K562 (cell line): Measurements from ENCODE around the gene SLCO2B1. TPM values are rescaled to one million over a fixed set of nuclear protein-coding genes. Genes with fewer than 3 reads are reported as not detected.
A peak's percentile ranks its signal among the peaks of the same experiment; 100 is the strongest.

Experiments
- AFF1 ChIP-seq, 2 experiments: fragments of 450-650 bp; IDR thresholded peaks; 2 replicates each; pipeline ENCODE4 v1.6.1; 2018; ENCODE audit warnings: mild to moderate bottlenecking in 2 of 2, low read depth in 1 of 2; ENCODE audit not compliant: partially characterized antibody in 2 of 2
- ARID1B ChIP-seq: fragments of 450-650 bp; IDR thresholded peaks from 2 replicates; pipeline ENCODE4 v1.6.1; 2016; ENCODE audit warnings: antibody characterized with exemption, mild to moderate bottlenecking, inconsistent platforms
- BCOR ChIP-seq: fragments of 450-650 bp; IDR thresholded peaks from 2 replicates; pipeline ENCODE4 v1.6.1; 2016
- BRCA1 ChIP-seq, 2 experiments: fragments of 450-650 bp in 1 of 2; sonication (generic) in 1 of 2; formaldehyde crosslinking in 1 of 2; IDR thresholded peaks; 2 replicates each; pipeline versions ENCODE4 v1.5.0 to v1.6.1; 2017 to 2020; ENCODE audit warnings: mild to moderate bottlenecking in 1 of 2, missing genetic modification reagents in 1 of 2
- FOXA1 ChIP-seq: fragments of 450-650 bp; IDR thresholded peaks from 2 replicates; pipeline ENCODE4 v1.6.1; 2016; ENCODE audit warnings: mild to moderate bottlenecking, borderline replicate concordance
- GATAD2A ChIP-seq: fragments of 450-650 bp; IDR thresholded peaks from 2 replicates; pipeline ENCODE4 v1.6.1; 2017
- GTF2A2 ChIP-seq: IDR thresholded peaks from 2 replicates; pipeline ENCODE4 v1.6.1; 2016; ENCODE audit warnings: mild to moderate bottlenecking, missing genetic modification characterization, missing compliant biosample characterization
- HEY1 ChIP-seq: fragments of 250-450 bp; sonication (Bioruptor Pico); IDR thresholded peaks from 2 replicates; pipeline ENCODE4 v1.5.0; 2020; ENCODE audit warnings: mild to moderate bottlenecking, moderate library complexity, borderline replicate concordance
- JUN ChIP-seq, 2 experiments: sonication (generic) in 1 of 2; formaldehyde crosslinking in 1 of 2; IDR thresholded peaks; 2 replicates each; pipeline versions ENCODE4 v1.6.1 to v1.8.0; 2012 to 2022; ENCODE audit warnings: borderline replicate concordance in 2 of 2, mild to moderate bottlenecking in 2 of 2, improper control_type of control experiment in 1 of 2, low read depth in 1 of 2, low read length in 1 of 2, missing genetic modification reagents in 1 of 2
- KDM5B ChIP-seq: fragments of 200-600 bp; sonication (generic); IDR thresholded peaks from 2 replicates; pipeline ENCODE4 v1.6.1; 2012; ENCODE audit warnings: low read depth, mild to moderate bottlenecking, moderate library complexity, low read length, control low read depth, inconsistent platforms; ENCODE audit not compliant: insufficient replicate concordance
- LCOR ChIP-seq: sonication (generic); formaldehyde crosslinking; IDR thresholded peaks from 2 replicates; pipeline ENCODE4 v1.8.0; 2022; ENCODE audit warnings: mild to moderate bottlenecking, missing genetic modification reagents
- RAD51 ChIP-seq: fragments of 450-650 bp; IDR thresholded peaks from 2 replicates; pipeline ENCODE4 v1.7.1; 2016; ENCODE audit warnings: low read depth, mild to moderate bottlenecking, borderline replicate concordance
- SIN3A ChIP-seq, 2 experiments: fragments of 150-350 bp in 1 of 2; IDR thresholded peaks; 2 replicates each; pipeline ENCODE4 v1.6.1; 2011 to 2016; ENCODE audit warnings: borderline replicate concordance in 2 of 2, low read depth in 2 of 2, low read length in 2 of 2, mild to moderate bottlenecking in 2 of 2, moderate library complexity in 2 of 2; ENCODE audit not compliant: control insufficient read depth in 1 of 2
- SMARCC2 ChIP-seq: fragments of 450-650 bp; IDR thresholded peaks from 2 replicates; pipeline ENCODE4 v1.6.1; 2017; ENCODE audit warnings: antibody characterized with exemption, moderate library complexity, mild to moderate bottlenecking, low read depth
- TAL1 ChIP-seq: fragments of 450-650 bp; IDR thresholded peaks from 2 replicates; pipeline ENCODE4 v1.6.1; 2016; ENCODE audit warnings: mild to moderate bottlenecking
- TCFL5 ChIP-seq: fragments of 250-450 bp; sonication (Bioruptor Pico); conservative IDR thresholded peaks from 2 replicates; pipeline ENCODE4 v1.6.1; 2021; ENCODE audit warnings: mild to moderate bottlenecking, moderate library complexity, matching md5 sums
- XRCC5 ChIP-seq: fragments of 200-400 bp; formaldehyde crosslinking; IDR thresholded peaks from 2 replicates; pipeline ENCODE4 v1.6.1; 2017; ENCODE audit warnings: low read depth, mild to moderate bottlenecking, low read length
- ZBTB49 ChIP-seq: sonication (generic); formaldehyde crosslinking; IDR thresholded peaks from 2 replicates; pipeline ENCODE4 v1.8.0; 2022; ENCODE audit warnings: missing genetic modification reagents, mild to moderate bottlenecking, borderline replicate concordance
- ZNF24 ChIP-seq: fragments of 450-650 bp; IDR thresholded peaks from 2 replicates; pipeline ENCODE4 v1.6.1; 2016
- ZNF583 ChIP-seq: fragments of 250-450 bp; sonication (Bioruptor Pico); IDR thresholded peaks from 2 replicates; pipeline ENCODE4 v1.4.0; 2020
- ZNF584 ChIP-seq: fragments of 200-800 bp; sonication (Bioruptor generic); IDR thresholded peaks from 2 replicates; pipeline ENCODE4 v1.6.1; 2016; ENCODE audit warnings: low read depth, mild to moderate bottlenecking, missing genetic modification characterization, missing compliant biosample characterization
- polyA plus RNA-seq, 8 experiments: library from polyadenylated mRNA; depleted of rRNA in 4 of 8; stranded (reverse) in 5 of 8; unstranded in 3 of 8; fragments of >200 nt; fragmentation: Nextera tagmentation in 2 of 8; fragmentation: Illumina TruSeq in 1 of 8; extraction: Ambion mirVana in 2 of 8; extraction: Trizol in 1 of 8; gene quantifications; 2 replicates each; pipeline versions ENCODE4 v1.2.1 to v1.2.3, GENCODE V29; 2011 to 2014; ENCODE audit warnings: inconsistent platforms in 1 of 8, missing spikeins in 1 of 8
- total RNA-seq, 7 experiments: library from RNA; depleted of rRNA in 6 of 7; stranded (reverse); fragments of >200 nt in 6 of 7; fragmentation: Illumina TruSeq in 2 of 7; extraction: Trizol in 2 of 7; gene quantifications; 2 replicates each; pipeline versions ENCODE4 v1.2.1 to v1.2.3, GENCODE V29; 2011 to 2021; ENCODE audit warnings: low replicate concordance in 1 of 7
- TF ChIP-seq, protein P1 (sequence below): conservative IDR thresholded peaks from 2 replicates; pipeline ENCODE4 v1.6.1; 2011; ENCODE audit warnings: low read depth, mild to moderate bottlenecking, low read length; ENCODE audit not compliant: control insufficient read depth

Gene SLCO2B1
- total and polyA plus RNA-seq, 9 of the 15 experiments (the other 6 are each of a cell fraction or from before 2014, with no cell fraction given): 0.70 to 14.7 (median 7.6) TPM

DNA sequence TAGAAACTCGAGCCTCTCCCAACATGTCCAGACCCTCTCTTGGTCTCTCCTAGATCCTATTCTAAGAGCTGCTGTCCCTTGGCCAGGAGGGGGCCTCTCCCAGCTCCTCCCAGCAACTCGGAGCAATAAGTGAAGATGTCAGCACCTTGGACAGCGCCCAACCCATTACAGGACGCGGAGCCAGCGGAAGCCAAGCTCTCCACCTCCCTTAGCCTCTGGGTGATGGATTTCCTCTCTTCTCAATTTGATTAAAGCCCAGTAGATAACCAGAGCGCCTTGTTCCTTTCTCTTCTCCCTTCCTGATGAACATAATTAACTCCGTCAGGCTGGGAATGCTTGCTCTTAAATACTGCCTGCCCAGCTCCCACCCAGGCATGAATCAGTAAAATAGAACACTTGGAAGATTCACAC is 63.5 kb downstream of the SLCO2B1 start (continued):
- TF ChIP-seq, protein P1, sequence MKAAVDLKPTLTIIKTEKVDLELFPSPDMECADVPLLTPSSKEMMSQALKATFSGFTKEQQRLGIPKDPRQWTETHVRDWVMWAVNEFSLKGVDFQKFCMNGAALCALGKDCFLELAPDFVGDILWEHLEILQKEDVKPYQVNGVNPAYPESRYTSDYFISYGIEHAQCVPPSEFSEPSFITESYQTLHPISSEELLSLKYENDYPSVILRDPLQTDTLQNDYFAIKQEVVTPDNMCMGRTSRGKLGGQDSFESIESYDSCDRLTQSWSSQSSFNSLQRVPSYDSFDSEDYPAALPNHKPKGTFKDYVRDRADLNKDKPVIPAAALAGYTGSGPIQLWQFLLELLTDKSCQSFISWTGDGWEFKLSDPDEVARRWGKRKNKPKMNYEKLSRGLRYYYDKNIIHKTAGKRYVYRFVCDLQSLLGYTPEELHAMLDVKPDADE: no peak
- TF ChIP-seq ZNF584 (peak; percentile 74; the same call in 1 of the 2 replicates), SIN3A (IDR thresholded peaks at IDR 0.05; ENCODE audit: borderline replicate concordance in 2 of 2, control insufficient read depth in 1 of 2, low read depth in 2 of 2, low read length in 2 of 2) (no peak), KDM5B (no peak), XRCC5 (0 out of 2 replicates have a peak, but pooled peaks have one; percentile 49), SMARCC2 (no peak), ZNF583 (no peak), ZBTB49 (CRISPR knock-in tag) (no peak), FOXA1 (no peak), BRCA1 (IDR thresholded peaks at IDR 0.05) (no peak), BRCA1 (CRISPR knock-in tag; IDR thresholded peaks at IDR 0.05) (no peak), ZNF24 (peak; percentile 23; the same call in 1 of the 2 replicates), JUN (IDR thresholded peaks at IDR 0.05; ENCODE audit: borderline replicate concordance, low read depth, low read length) (no peak), JUN (CRISPR knock-in tag; IDR thresholded peaks at IDR 0.05; ENCODE audit: borderline replicate concordance) (no peak), TCFL5 (no peak), AFF1 (IDR thresholded peaks at IDR 0.05; ENCODE audit: low read depth in 1 of 2, partially characterized antibody in 2 of 2) (peak in 1 of 2 experiments; percentile 97), GTF2A2 (no peak), RAD51 (no peak), LCOR (CRISPR knock-in tag) (peak; percentile 87), HEY1 (no peak), TAL1 (no peak), GATAD2A (no peak), ARID1B (no peak), BCOR (no peak)
